Mesodermal cell (in vitro differentiated cells): ENCODE results near the gene B4GAT1.

Source experiments
- H3K27ac ChIP-seq: 2 replicates; pipeline ENCODE4 v1.7.0; 2013; ENCODE audit warnings: mild to moderate bottlenecking, low read depth, low read length, moderate library complexity; ENCODE audit not compliant: severe bottlenecking
- H3K36me3 ChIP-seq: 2 replicates; pipeline ENCODE4 v1.7.1; 2013; ENCODE audit warnings: mild to moderate bottlenecking, low read length, moderate library complexity; ENCODE audit not compliant: control insufficient read depth, insufficient read depth
- H3K4me1 ChIP-seq: one replicate; pipeline ENCODE4 v1.7.1; 2013; ENCODE audit warnings: mild to moderate bottlenecking, low read length; ENCODE audit not compliant: insufficient read depth, control insufficient read depth, poor library complexity, severe bottlenecking
- H3K4me3 ChIP-seq: 2 replicates; pipeline ENCODE4 v1.7.0; 2013; ENCODE audit warnings: low read length, control low read depth, mild to moderate bottlenecking; ENCODE audit not compliant: insufficient read depth, poor library complexity, severe bottlenecking; ENCODE audit errors: extremely low read depth
- H3K9me3 ChIP-seq: 2 replicates; pipeline ENCODE4 v1.7.1; 2013; ENCODE audit warnings: mild to moderate bottlenecking, low read length, moderate library complexity; ENCODE audit not compliant: control insufficient read depth
- WGBS, 2 experiments: methylation state at CpG; one replicate each; pipeline ENCODE4 v1.1.5; 2013; ENCODE audit warnings: missing lambda C conversion rate in 2 of 2; ENCODE audit not compliant: insufficient coverage in 2 of 2; 5-methylcytosine and 5-hydroxymethylcytosine counted together

The B4GAT1 gene

DNA sequence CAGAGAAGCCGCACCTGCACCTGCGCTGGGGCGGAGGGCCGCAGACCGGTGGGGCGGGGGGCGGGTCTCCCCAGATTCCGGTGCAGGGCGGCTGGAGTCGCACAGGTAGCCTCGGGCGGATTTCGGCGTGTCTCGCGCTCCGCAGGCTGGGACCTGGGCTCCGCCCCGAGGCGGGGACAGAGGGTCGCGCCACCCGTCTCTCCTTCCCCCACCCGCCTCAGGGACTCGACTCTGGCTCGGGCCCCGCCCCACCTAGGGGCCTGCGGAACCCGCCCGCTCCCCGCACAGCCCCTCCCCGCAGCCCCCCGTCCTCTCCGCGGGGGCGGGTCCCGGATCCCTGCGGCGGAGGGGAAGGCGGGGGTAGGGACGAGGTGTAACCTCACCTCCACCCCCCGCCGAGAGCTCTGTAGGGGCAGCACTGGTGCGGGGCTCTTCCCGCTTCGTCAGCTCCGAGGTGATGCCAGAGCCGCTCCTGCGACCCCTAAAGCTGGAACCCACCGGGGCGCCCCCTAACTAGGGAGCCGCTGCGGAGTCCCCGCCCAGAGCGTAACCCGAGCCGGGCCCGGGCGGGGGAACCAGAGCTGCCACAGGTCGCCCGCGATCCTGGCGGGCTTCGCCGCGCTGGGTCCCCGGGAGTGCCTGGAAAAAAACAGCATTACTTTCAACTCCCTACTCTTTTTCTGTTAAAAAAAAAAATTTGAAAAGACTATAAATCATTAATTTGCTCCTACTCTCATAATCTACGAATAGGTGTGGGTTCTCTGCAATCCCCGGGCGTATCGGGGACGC, 24.4 kb upstream of the B4GAT1 start, which contains the start of gene SLC29A2:
SLC29A2 (minus strand) TSS at position 134 of the 789 bp plus-strand sequence. CDS start 169 bp downstream, outside the sequence.
- peak within 1 kb of the TSS; percentile 82 for H3K4me3 ChIP-seq
- peaks cover 30% of the 10 kb centered on the region for H3K36me3 ChIP-seq
- H3K9me3 ChIP-seq, result no peaks in the 10 kb centered on the region
- WGBS, 2 experiments, result 0 to 1% methylated on average over 37 to 49 of the region's 72 CpGs
- H3K4me1 ChIP-seq, result peaks cover 20% of the 10 kb centered on the region
- H3K27ac ChIP-seq, result peak within 1 kb of the TSS; percentile 80

DNA sequence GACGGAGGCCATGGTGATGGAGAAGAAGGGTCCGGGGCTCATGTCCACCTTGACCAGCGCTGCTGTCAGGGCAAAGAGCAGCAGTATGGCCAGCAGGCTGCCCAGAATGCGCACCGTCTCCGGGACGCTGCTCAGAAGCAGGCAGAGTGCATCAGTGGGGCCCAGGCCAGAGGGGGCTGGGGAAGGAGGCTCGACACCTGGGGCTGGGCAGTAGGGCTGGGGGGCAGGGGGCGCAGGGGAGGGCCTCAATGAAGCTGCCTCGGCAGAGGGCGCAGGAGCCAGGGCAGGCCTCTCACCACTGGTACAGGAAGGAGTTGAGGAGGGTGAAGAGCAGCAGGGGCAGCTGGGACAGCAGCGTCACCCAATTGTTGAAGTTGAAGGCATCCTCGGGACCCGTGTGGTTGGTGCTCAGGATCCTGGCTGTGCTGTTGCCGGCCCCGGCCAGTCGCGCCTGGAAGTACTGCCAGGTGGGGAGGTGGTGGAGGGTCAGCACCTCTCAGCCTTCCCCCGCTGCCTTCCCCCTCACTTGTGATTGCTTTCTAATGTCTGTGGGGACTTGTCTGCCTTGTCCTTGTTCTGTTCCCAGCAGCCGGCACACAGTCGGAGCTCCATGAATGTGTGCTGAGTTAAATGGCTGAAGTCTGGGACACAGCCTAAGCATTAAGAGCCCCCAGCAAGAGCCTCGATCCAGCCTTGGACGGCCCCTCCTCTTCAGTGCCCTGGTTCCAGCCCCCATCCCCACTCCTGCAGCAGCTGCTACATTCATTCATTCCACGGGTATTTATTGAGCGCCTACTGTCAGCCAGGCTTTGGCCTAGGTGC, 21.9 kb upstream of the B4GAT1 start:
- peak overlapping the region; percentile 82 for H3K4me3 ChIP-seq
- H3K9me3 ChIP-seq, result no peaks in the 10 kb centered on the region
- peaks cover 20% of the 10 kb centered on the region for H3K4me1 ChIP-seq
- H3K36me3 ChIP-seq, result peaks cover 55% of the 10 kb centered on the region
- 96 to 98% methylated on average over 19 to 24 of the region's 25 CpGs for WGBS, 2 experiments
- no peak overlapping the region for H3K27ac ChIP-seq

DNA sequence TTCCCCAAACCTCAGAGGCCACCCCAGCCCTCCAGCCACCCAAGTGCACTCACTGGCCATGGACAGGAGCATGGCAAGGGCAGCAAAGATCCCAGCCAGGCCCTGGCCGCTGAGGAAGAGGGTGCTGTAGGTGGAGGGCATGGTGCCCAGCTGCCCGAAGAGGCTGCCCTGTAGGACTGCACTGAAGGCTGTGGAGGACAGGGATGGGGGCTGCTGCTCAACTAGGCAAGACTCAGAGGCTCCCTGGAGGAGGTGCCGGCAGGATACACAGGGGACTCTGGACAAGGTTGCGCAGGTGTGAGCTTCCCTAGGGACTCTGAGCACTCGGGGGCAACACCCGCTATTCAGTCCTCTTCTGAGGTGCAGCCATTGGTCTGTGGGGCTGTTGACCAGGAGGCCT, 21.1 kb upstream of the B4GAT1 start:
- no peaks in the 10 kb centered on the region for H3K9me3 ChIP-seq
- no peak overlapping the region for H3K27ac ChIP-seq
- H3K4me3 ChIP-seq, result no peak overlapping the region
- H3K4me1 ChIP-seq, result peaks cover 16% of the 10 kb centered on the region
- H3K36me3 ChIP-seq, result peaks cover 61% of the 10 kb centered on the region
- WGBS, 2 experiments, result 96 to 98% methylated on average over 6 of the region's 6 CpGs

DNA sequence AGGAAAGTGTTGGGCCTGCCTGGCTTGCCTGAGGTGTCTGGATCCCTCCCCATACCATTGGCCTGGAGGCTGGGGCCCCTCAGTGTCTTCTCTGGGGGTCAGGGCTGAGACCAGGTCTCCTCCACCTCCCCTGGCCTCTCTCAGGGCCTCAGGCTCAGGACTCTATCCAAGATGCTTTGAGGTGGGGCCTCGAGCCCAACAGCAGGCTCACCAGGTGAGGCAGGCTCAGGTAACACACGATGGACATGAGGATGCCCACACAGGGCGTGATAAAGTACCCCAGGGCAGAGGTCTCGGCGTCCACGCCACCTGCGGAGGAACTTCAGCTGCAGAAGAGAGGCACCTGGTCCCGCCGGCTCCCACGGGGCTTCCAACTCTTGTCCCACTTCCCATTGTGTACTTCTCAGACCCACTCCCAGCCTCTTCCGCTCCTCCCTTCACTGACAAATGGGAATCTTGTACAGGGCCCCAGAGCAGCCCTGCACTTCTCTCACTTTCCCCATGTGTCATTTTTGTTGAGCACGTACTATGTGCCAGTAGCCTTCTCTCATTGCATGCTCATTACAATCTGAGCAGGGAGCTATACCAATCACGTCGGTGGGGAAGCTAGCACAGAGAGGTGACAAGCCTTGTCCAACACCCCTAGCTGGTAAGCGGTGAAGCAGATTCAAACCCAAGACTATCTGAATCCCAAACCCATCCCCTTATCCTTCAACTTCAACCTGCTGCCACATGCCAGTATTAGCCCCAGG, 20.3 kb upstream of the B4GAT1 start:
- Histone ChIP-seq H3K4me3 (no peak overlapping the region), H3K4me1 (peaks cover 9% of the 10 kb centered on the region), H3K9me3 (no peaks in the 10 kb centered on the region), H3K27ac (no peak overlapping the region), H3K36me3 (peaks cover 69% of the 10 kb centered on the region)
- 97 to 98% methylated on average over 15 of the region's 15 CpGs for WGBS, 2 experiments

DNA sequence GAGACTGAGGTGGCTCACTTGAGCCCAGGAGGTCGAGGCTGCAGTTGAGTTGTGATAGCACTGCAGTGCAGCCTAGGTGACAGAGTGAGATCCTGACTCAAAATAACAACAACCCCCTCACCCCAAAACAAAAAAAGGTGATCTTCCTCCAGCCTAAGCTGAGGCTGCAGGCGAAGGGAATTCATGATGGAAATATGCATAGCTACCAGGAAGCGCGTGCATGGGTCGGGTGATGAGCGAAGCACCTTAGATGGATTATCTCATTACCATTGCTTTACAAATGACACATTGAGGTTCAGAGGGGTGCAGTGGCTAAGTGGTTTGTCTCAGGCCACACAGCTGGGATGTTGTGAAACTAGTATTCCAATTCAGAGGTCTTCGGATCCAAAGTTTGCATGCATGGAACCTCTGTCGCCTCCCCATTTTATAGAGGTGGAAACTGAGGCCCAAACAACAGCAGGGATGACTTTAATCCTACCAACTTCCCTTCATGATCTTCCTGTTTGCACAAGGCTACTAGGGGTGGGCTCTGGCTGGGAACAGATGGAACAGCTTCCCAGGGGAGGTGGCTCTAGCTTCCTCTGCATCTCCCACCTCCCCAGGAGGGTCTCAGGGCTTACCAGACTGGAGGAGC, 19.5 kb upstream of the B4GAT1 start:
- Histone ChIP-seq H3K9me3 (no peaks in the 10 kb centered on the region), H3K4me1 (peaks cover 9% of the 10 kb centered on the region), H3K4me3 (no peak overlapping the region), H3K36me3 (peaks cover 76% of the 10 kb centered on the region), H3K27ac (no peak overlapping the region)
- 100% methylated on average over 6 to 7 of the region's 8 CpGs for WGBS, 2 experiments

DNA sequence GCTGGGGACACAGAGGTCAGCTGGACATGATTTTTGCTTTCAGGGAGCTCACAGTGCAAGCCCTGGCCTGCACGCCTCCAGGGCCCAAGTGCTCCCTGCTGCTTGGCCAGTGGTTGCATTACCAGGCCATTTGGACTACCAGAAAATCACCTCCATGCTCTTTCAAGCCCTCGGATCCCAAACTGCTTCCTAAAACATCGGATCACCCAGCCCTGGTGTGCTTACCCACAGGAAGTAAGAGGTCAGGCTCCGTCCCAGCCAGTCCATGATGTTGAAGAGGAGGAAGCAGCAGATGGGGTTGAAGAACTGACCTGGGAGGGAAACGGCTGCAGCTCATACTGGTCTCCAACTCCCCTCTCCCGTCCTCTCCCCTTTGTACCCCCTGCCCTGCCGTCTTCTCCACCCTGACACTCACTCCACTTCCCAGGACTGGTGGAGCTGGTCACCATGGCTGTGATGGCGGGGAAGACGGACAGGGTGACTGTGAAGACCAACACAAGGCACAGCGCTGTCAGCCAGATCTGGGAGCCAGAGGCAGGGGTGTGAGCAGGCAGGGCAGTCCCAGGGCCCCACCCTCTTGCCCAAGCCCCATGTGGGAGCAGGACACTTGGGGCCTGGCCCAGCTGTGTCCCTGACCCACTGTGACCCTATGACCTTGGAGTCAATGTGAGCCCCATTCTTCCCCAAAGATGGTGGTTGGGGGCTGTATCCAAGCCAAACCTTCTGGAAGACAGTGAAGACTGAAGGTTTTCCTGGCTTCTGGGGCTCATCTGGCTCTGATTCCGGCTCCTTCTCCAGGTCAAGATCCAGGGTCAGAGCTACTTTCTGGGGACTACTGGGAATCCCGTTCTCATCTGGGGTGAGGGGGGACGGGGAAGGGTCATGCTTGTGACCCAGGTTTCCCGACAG, 18.5 kb upstream of the B4GAT1 start:
- peaks cover 77% of the 10 kb centered on the region for H3K36me3 ChIP-seq
- no peak overlapping the region for H3K27ac ChIP-seq
- 95 to 97% methylated on average over 7 to 11 of the region's 14 CpGs for WGBS, 2 experiments
- peaks cover 9% of the 10 kb centered on the region for H3K4me1 ChIP-seq
- no peaks in the 10 kb centered on the region for H3K9me3 ChIP-seq
- no peak overlapping the region for H3K4me3 ChIP-seq

DNA sequence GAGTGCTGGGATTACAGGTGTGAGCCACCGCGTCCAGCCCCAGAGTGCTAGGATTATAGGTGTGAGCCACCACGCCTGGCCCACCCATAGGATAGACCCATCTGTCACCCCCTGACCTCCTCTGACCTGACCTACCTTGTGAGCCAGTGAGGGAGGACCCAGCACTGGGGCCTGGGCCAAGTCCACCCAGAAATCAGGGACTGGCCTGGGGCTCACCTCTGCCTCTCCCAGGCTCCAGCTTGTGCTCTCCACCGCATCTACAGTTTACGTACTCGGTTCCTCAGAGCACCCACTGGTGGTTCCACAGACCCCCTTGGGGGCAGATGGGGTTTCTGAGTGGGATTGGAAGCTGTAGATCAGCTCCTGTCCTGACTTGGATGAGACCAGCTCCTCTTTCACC, 17.7 kb upstream of the B4GAT1 start:
- Histone ChIP-seq H3K9me3 (no peaks in the 10 kb centered on the region), H3K4me1 (peaks cover 9% of the 10 kb centered on the region), H3K36me3 (peaks cover 77% of the 10 kb centered on the region), H3K27ac (no peak overlapping the region), H3K4me3 (no peak overlapping the region)
- WGBS, 2 experiments, result 96 to 99% methylated on average over 6 of the region's 6 CpGs

DNA sequence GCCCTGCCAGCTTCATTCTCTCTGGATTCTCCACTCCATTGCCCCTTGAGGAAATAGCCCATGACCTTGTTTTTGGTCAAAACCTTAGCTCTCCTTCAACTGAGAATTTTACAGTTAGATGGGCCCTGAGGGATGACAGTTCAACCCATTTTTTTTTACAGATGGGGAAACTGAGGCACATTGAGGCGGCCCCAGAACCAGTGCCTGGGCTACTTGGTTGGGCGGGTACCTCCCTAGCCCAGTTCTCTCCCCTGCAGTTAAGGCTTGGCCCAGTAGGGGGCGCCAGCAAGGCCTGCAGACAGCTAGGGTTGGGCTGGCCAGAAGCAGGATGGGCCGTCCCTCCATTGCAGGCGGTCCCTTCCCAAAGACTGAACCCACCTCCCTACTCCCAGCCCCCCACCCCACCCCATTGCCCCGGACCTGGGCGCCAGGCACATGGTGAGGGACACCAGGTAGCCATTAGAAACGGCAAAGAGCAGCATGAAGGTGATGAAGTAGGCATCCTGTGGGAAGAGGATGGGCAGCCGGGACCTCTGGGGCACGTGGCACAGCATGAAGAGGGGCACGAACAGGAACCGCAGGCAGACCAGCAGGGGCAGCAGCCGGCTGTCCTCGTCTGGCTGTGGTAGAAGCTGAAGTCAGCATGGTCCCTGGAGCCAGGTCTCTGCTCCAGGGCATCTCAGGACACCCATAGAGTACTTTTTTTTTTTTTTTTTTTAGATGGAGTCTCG, 16.5 kb upstream of the B4GAT1 start:
- Histone ChIP-seq H3K27ac (no peak overlapping the region), H3K4me1 (no peaks in the 10 kb centered on the region), H3K36me3 (peaks cover 68% of the 10 kb centered on the region), H3K4me3 (no peak overlapping the region), H3K9me3 (no peaks in the 10 kb centered on the region)
- WGBS, 2 experiments, result 76 to 79% methylated on average over 7 to 9 of the region's 15 CpGs

DNA sequence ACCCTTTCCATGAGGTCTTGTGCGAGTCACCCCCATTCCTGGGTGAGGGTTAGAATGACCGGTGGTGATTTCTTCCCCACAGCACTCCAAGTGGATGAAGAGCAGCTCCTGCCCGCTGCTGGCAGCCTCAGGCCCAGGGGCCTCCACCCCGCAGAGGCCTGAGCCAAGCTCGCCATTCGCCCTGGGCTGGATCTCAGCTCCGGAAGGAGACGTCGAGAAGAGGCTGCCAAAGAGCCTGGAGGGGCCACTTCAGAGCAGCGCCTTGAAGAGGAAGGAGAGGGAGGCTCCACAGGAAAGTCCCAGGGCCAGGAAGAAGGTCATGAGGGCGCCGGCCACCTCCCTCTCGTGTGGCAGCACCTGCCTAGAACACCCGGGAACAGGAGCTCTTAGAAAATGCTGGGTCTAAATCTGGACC, 15.8 kb upstream of the B4GAT1 start:
- 99 to 100% methylated on average over 6 to 12 of the region's 14 CpGs for WGBS, 2 experiments
- Histone ChIP-seq H3K4me1 (no peaks in the 10 kb centered on the region), H3K27ac (no peak overlapping the region)

More for the DNA sequence above, 15.8 kb upstream of the B4GAT1 start:
- H3K36me3 ChIP-seq, result peaks cover 60% of the 10 kb centered on the region
- H3K4me3 ChIP-seq, result no peak overlapping the region
- no peaks in the 10 kb centered on the region for H3K9me3 ChIP-seq
